Activated naive CD4-positive, alpha-beta T cell treated with Interleukin-2 at 50 U/mL for 16 hours (primary cell): Measurements from ENCODE around the gene ANTKMT.

Source experiments
- DNase-seq: peaks from one replicate; pipeline ENCODE4 v3.0.0-alpha.2; 2020

Gene ANTKMT

GRCh38 chr16:700684-701584 is 20.0 kb upstream of the ANTKMT start:
- DNase-seq, result peak; percentile 60

DNA sequence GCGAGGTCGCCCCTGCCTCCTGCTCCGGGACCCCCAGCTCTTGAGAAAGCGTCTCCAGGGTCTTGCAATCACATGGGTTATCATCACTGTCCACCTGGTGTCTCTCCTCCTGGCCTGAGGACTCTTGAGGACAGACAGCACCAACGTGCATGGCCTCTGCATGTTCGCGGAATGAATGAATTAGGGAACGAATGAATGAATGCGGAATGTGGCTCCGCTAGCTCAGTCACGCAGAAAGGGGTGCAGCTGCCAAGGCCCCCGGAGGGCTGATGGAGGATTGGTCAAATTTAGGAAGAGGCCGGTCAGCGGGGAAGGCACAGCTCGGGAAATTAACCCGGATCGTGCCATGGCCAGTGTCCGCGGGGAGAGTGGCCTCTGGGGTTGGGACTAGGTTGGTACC is 18.6 kb upstream of the ANTKMT start:
- no peak for DNase-seq

GRCh38 chr16:703406-703805 is 17.5 kb upstream of the ANTKMT start:
- no peak for DNase-seq

DNA sequence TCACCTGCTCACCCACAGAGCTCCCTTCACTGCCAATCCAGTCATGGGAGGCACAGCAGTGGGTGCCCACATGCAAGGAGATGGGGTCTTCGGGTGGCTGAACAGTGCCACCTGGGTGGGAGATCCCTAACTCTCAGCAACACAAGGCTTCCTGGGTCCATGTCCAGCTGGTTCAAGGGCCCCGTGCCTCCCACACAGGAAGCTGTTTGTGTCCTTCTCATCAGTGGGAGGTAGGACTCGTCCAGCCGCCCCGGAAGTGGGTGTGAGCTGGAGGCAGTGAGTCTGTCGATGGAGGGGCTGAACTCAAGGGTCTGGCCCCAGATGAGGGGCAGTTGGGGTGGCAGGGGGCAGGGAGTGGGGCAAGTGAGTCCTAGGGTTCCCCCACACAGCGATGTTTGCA is 16.9 kb upstream of the ANTKMT start:
- no peak for DNase-seq

- no peak for DNase-seq
These were observed 16.2 kb upstream of the ANTKMT start for GRCh38 chr16:704552-705380.

DNA sequence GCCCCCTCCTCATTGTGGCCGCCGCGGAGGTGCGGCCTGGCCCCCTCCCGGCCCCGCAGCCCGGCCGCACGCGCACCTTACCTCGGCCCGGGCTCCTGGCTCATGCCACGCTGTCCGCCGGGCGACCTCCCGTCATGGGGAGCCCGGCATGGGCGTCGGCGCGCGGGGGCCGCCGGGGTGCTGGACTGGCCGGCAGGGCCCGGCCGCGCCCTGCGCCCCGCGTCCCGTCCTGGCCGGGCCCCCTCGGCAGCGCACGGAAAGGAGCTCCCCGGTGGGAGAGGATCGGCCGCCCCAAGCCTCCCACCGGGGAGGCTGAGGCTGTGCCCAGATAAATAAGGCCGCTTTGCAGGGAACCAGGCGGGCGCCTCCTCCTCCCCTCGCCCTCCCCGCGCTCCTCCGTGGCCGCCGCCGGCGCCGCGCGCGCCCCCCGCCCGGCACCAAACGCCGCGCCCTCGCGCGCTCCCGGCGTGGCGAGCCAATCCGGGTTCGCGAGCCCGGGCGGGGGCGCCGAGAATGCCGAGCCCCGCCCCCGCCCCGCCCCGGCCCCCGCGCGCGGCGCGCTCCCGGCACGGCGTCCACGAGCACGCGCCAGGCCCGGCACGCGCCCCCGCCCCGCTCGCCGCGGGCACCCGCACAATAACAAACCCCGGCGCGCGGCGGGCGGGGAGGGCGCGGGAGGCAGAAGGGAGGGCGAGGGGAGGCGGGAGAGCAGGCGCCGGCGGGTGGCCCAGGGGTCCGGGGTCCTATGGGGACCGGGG is 15.3 kb upstream of the ANTKMT start, which contains the start of gene FBXL16:
FBXL16 (minus strand) TSS at position 371 of the 758 bp plus-strand sequence. CDS start 8,396 bp downstream, outside the sequence.
- DNase-seq, result no peak

- no peak for DNase-seq
These were observed 14.5 kb upstream of the ANTKMT start for GRCh38 chr16:706189-707061.

DNA sequence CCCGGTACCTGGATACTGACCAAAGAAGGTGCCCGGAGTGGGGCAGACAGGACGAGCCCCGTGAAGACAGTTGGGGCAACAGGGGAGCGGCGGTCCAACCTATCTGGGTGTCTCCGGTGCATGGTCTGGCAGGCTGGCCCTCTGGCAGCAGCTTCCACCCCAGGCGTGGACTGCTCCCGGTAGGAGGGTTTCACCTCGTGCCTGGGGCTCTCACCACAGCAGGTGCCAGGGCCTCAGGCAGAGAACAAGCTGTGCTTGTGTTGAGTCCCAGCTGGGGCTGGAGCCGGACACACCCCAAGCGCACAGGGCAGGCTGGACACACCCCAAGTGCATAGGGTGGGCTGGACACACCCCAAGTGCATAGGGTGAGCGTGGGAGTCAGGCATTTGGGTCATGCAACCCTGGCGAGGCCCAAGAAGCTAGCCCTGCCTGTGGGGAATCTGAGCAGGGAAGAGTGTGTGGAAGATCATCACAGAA is 13.8 kb upstream of the ANTKMT start:
- no peak for DNase-seq

DNA sequence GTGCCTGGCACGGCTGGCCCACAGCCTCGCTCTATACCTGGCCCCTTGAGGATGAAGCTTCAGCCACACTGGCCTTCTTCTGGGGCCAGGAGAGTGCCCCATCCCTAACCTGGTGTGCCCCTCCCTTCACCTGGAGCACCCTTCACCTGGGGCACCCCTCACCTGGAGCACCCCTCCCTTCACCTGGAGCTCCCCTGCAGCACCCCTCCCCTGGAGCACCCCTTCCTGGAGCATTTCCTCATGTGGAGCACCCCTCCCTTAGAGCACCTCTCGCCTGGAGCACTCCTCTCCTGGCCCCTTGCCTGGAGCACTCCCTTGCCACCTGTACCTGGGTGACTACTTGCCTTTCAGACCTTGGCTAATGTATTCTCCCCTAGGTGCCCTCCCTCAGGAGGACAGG is 12.9 kb upstream of the ANTKMT start:
- no peak for DNase-seq

DNA sequence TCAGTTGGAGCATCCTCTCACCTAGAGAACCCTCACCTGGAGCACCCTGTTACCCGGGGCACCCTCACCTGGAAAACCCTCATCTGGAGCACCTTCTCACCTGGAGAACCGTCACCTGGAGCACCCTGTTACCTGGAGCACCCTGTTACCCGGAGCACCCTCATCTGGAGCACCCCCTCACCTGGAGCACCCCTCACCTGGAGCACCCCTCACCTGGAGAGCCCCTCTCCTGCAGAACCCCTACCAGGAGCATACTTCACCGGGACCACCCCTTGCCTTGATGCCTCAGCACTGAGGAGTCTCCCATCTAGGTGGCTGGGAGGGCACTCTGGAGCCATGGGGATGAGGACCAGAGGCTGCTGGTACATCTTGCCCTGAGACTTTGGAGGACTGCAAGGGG is 12.0 kb upstream of the ANTKMT start:
- DNase-seq, result no peak

DNA sequence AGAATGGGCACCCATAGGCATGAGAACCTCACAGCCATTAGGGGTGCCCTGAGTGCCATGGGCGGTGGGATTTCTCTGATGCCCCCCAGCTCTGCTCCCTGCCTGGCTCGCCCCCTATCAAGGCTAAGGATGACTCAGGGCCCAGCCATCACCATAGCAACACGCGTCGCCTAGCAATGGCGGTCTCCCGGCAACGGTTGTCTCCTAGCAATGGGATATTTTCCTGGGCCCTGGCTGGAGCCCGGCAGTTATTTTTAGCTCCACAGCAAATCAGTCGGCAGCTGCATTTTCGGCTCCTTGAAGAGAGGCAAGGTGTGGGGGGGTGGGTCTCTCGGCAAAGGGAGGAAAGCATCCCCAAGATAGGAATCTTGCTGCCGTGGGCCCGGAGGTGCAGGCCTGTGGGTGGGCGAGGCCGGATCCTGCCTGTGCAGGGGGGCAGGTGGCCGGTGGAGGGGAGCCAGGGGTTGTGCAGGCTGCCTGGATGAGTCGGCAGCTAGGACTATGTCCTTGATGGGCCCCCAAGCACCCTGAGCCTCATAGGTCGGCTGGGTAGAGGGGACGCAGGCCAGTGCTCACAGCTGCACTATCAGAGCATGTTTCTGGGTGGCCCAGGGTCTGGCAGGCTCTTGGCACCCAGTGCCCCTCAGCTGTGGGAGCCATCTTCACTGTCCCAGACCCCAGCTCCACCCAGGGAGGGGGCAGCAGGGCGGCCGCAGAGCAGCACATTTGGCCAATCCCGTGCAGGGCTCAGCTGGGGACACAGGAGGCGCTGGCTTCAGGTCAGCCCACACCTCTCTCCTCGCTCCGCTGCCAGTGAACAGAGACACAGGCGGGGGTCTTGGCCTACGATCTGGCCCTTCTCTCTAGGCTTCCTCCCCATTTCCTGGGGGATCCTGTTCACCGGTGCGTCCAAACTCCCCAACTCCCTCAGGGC is 11.1 kb upstream of the ANTKMT start:
- DNase-seq, result no peak

DNA sequence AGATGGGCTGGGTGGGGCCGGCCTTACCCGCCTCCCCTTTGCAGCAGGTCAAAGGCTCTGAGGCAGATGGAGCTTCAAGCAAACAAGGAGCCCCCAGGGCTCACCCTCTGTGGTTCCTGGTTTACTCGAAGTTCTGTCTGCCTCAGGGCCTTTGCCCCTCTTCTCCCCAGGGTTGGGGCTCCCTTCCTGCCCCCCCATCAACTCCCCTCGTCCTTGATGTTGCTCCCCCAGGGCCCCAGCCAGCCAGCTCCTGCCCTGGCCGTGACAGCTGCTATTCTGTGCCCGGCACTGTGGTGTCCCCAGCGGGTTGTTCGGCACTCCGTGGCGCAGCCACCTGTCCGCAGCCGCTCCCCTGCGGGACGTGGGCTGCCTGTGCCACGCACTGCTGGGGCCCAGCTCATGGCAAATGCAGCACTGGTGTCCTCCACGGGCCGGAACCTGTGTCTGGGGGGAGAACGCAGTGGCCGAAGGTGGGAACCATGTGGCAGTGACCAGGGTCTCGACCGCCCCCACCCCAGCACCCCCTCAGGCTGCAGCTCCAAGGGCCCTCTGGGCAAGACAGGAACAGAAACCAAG is 10.4 kb upstream of the ANTKMT start:
- no peak for DNase-seq

GRCh38 chr16:711084-711483 is 9.9 kb upstream of the ANTKMT start:
- DNase-seq, result no peak

- DNase-seq, result peak; percentile 82
These were observed 9.2 kb upstream of the ANTKMT start for GRCh38 chr16:711548-712320.

DNA sequence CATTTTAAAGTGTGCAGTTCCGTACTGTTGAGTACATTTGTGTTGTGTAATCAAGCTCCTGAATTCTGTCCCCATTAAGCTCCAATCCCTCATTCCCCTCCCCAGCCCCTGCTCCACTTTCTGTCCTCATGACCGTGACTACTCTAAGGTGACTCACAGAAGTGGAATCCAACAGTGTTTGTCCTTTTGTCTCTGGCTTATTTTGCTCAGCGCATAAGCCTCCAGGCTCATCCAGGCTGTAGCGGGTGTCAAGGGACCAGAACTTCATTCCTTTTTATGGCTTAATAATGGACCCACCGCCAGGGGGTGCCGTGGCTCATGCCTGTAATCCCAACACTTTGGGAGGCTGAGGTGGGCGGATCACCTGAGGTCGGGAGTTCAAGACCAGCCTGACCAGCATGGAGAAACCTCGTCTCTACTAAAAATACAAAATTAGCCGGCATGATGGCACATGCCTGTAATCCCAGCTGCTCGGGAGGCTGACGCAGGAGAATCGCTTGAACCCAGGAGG is 8.2 kb upstream of the ANTKMT start:
- peak; percentile 50 for DNase-seq

DNA sequence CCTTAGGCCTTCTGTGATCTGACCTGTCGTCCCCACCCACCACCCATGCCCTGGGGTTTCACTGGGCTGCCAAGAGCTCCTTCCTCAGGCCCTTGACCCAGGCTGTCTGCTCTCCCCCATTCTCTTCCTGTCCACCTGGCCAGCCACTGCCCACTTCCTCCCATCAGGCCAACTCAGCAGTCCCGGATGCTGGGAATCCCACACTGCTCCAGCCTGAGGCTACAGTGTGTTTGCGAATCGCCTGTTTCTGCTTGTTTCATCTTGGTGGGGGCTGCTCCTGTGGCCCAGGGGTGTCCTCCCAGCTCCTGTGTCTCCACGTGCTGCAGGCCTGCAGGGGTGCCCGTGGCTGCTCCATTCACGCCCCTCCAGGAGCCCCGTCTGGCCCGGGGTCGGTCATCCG is 6.9 kb upstream of the ANTKMT start:
- DNase-seq, result no peak

- DNase-seq, result peak; percentile 90
These were observed 6.1 kb upstream of the ANTKMT start, which contains the start of gene METRN for GRCh38 chr16:714558-715476. METRN (plus strand) TSS chr16:715118; CDS start chr16:715290, 172 bp downstream.
